Suprapubic skin (tissue), 4 donors: Measurements from ENCODE around the gene COQ10A. TPM values are rescaled to one million over a fixed set of nuclear protein-coding genes. Genes with fewer than 3 reads are reported as not detected.

Source experiments
- DNase-seq, 2 donors: peaks; one replicate each; pipeline ENCODE4 v3.0.0-alpha.2; 2019; ENCODE audit warnings: low spot score in 2 of 2
- H3K27ac ChIP-seq: fragments of 200-600 bp; sonication (generic); one replicate; pipeline ENCODE4 v1.5.1; 2019
- H3K27me3 ChIP-seq: fragments of 200-600 bp; sonication (generic); one replicate; pipeline ENCODE4 v1.5.1; 2019
- H3K36me3 ChIP-seq: fragments of 200-600 bp; sonication (generic); one replicate; pipeline ENCODE4 v1.5.1; 2019
- H3K4me1 ChIP-seq: fragments of 200-600 bp; sonication (generic); one replicate; pipeline ENCODE4 v1.5.1; 2019
- H3K4me3 ChIP-seq: fragments of 200-600 bp; sonication (generic); one replicate; pipeline ENCODE4 v1.5.1; 2019; ENCODE audit warnings: mild to moderate bottlenecking
- H3K9me3 ChIP-seq: fragments of 200-600 bp; sonication (generic); one replicate; pipeline ENCODE4 v1.5.1; 2019
- EP300 ChIP-seq: sonication (generic); formaldehyde crosslinking; IDR thresholded peaks from one replicate; pipeline ENCODE4 v1.6.1; 2017; ENCODE audit warnings: antibody characterized with exemption
- POLR2A ChIP-seq, 2 donors: fragments of 450-650 bp; IDR thresholded peaks; one replicate each; pipeline ENCODE4 v1.6.1; 2017; ENCODE audit warnings: antibody characterized with exemption in 2 of 2, mild to moderate bottlenecking in 2 of 2, moderate library complexity in 2 of 2
- POLR2AphosphoS5 ChIP-seq, 3 donors: sonication (generic); formaldehyde crosslinking; IDR thresholded peaks; one replicate each; pipeline ENCODE4 v1.6.1; 2017; ENCODE audit warnings: antibody characterized with exemption in 3 of 3
- WGBS: methylation state at CpG from one replicate; pipeline ENCODE4 v1.1.5; 2018; 5-methylcytosine and 5-hydroxymethylcytosine counted together
- total RNA-seq, 4 donors: library from RNA; depleted of rRNA; stranded (reverse); fragments of >200 nt; gene quantifications; one replicate each; pipeline ENCODE4 v1.1.0, GENCODE V29; 2016
- TF ChIP-seq, protein P1 (sequence below), 2 donors: fragments of 200-600 bp in 1 of 2; fragments of 450-650 bp in 1 of 2; sonication (generic) in 1 of 2; IDR thresholded peaks; one replicate each; pipeline ENCODE4 v1.5.1; 2016 to 2019; ENCODE audit warnings: antibody characterized with exemption in 2 of 2, mild to moderate bottlenecking in 1 of 2, moderate library complexity in 1 of 2

Gene COQ10A
- total RNA-seq, 4 donors from 2014 or later = 3.4 to 17.0 (median 7.6) TPM

DNA sequence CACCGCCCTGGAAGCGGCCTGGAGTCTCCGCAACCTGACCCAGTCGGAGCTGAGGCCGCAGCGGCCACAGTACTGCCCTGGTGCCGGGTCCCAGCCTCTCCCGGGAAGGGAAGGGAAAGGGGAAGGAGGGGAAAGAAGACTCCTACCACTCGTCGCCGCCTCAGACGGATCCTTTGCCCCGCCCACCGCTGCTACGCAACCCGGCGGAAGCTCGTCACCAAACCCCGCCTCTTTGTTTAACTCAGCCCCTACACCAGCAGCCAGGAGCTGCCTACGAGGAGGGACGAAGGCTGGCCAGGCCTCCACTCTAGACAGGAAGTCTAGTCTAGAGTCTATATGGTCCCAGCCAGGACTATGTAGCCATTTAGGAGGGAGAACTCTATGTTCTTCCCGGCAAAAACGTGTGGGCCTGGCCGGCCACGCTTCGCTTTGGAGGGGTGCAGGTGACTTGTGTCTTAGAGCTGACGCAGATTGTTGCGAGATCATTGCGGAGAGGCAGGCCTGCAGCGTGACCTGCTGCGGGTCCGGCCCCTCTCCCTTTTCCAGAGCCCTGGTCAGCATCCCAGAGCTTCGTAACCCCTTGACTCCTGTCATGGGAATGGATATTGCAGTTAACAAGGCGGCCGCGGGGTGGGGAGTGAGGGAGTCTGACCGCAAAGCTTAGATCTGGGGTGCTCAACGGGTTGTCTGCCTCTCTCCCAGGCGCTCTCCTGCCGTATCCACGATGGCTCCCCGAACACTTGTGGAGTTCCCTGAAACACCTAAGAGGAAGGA is 44.8 kb upstream of the COQ10A start, which contains the start of gene RNF41:
Gene RNF41, minus strand, starts transcription at position 166 of the 774 bp plus-strand sequence. CDS start 7,875 bp downstream, outside the sequence.
- Histone ChIP-seq H3K36me3 (no peaks in the 10 kb centered on the region), H3K27ac (peak within 1 kb of the TSS; percentile 97), H3K27me3 (no peaks in the 10 kb centered on the region), H3K4me3 (peak within 1 kb of the TSS; percentile 85), H3K4me1 (peaks cover 42% of the 10 kb centered on the region), H3K9me3 (no peaks in the 10 kb centered on the region)
- TF ChIP-seq, protein P1, sequence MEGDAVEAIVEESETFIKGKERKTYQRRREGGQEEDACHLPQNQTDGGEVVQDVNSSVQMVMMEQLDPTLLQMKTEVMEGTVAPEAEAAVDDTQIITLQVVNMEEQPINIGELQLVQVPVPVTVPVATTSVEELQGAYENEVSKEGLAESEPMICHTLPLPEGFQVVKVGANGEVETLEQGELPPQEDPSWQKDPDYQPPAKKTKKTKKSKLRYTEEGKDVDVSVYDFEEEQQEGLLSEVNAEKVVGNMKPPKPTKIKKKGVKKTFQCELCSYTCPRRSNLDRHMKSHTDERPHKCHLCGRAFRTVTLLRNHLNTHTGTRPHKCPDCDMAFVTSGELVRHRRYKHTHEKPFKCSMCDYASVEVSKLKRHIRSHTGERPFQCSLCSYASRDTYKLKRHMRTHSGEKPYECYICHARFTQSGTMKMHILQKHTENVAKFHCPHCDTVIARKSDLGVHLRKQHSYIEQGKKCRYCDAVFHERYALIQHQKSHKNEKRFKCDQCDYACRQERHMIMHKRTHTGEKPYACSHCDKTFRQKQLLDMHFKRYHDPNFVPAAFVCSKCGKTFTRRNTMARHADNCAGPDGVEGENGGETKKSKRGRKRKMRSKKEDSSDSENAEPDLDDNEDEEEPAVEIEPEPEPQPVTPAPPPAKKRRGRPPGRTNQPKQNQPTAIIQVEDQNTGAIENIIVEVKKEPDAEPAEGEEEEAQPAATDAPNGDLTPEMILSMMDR (IDR thresholded peaks at IDR 0.05) = peak in 1 of 2 donors; percentile 17
- TF ChIP-seq EP300 (peak; percentile 59), POLR2A (IDR thresholded peaks at IDR 0.05) (peak; percentile 83 to 91), POLR2AphosphoS5 (IDR thresholded peaks at IDR 0.05) (peak; percentile 6 to 93 (median 88))
- WGBS = 1% methylated on average over 39 of the region's 42 CpGs
- DNase-seq = peak; percentile 97 to 98

DNA sequence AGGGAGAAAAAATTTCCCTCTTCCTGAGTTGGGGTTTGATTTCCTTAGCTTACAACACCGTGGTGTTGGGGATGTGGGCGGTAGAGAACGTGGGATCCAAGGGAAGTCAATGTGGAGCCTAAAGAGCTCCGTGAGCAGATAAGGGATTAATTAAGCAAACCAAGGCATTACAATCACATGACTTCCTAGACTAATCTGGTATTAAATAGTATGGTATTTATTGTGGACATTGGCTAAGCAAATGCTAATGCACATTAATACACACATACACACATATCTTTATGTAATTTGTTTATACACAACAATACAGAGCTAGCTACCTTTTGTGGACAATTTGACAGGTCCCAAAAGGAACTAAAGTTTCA is 44.2 kb upstream of the COQ10A start:
- H3K4me1 ChIP-seq = peaks cover 42% of the 10 kb centered on the region
- H3K4me3 ChIP-seq = peak overlapping the region; percentile 85
- 9% methylated on average over 4 of the region's 4 CpGs for WGBS
- H3K9me3 ChIP-seq = no peaks in the 10 kb centered on the region
- H3K36me3 ChIP-seq = peaks cover 4% of the 10 kb centered on the region
- no peak for DNase-seq
- TF ChIP-seq EP300 (no peak), POLR2AphosphoS5 (IDR thresholded peaks at IDR 0.05) (no peak), POLR2A (IDR thresholded peaks at IDR 0.05) (no peak)
- TF ChIP-seq, protein P1 (IDR thresholded peaks at IDR 0.05) = no peak
- H3K27ac ChIP-seq = peak overlapping the region; percentile 97
- H3K27me3 ChIP-seq = no peaks in the 10 kb centered on the region

DNA sequence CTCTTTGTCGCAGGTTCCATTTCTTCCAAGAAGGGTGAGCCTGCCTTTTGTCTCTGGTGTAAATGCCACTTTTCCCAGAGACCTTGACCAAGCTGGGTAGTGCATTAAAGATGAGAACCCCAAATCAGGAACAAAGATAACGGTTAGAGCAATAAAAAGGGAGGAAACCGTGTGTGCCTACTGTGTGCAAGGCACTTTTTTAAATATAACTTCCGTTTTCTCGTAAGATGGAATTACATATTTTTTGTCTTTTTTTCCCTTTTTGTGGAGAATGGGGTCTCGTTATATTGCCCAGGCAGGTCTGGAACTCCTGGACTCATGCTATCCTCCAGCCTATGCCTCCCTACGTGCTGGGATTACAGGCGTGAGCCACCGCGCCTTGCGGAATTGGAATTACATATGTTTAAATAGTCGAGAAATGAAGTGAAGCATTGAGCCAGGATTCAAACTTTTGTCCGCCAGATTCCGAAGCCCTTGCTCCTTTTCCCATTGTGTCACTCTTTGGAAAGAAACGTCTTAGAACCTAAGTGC is 43.1 kb upstream of the COQ10A start:
- 23% methylated on average over 15 of the region's 15 CpGs for WGBS
- H3K4me3 ChIP-seq = peak overlapping the region; percentile 75
- no peak for DNase-seq
- H3K4me1 ChIP-seq = peaks cover 42% of the 10 kb centered on the region
- H3K36me3 ChIP-seq = peaks cover 13% of the 10 kb centered on the region
- H3K9me3 ChIP-seq = no peaks in the 10 kb centered on the region
- H3K27ac ChIP-seq = peak overlapping the region; percentile 83
- no peaks in the 10 kb centered on the region for H3K27me3 ChIP-seq
- TF ChIP-seq, protein P1 (IDR thresholded peaks at IDR 0.05) = no peak
- no peak for TF ChIP-seq POLR2A (IDR thresholded peaks at IDR 0.05)
- TF ChIP-seq EP300 = no peak
- TF ChIP-seq POLR2AphosphoS5 (IDR thresholded peaks at IDR 0.05) = no peak

DNA sequence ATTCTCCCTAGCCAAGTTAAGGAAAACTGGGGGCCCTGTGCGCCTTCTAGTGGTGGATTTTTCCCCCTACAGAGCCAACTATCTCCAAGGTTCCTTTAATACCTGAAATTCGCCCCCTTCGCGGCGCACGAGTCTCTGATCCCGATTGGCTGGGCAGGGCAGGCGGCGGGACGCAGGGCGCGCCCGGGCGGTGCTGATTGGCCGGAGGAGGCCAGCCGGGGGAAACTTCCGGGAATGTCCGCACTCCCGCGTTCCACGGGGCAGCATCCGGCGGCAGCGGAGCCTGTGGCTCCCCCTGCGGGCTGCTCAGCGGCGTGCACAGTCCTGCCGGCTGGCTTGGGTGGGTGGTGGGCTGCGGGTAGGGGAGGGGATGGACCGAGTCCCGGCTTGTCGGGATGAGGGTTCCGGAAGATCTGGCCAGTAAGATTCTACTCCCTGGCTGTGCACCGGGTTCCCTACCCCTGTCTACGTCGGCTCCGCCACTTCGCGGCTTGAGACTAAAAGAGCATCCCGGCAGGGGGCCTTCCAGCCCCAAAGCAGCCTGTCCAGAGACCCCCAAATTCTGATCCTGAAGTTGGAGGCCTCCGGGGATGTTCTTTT is 42.5 kb upstream of the COQ10A start, which contains the start of gene NABP2:
Gene NABP2, plus strand, starts transcription at position 241 of the 600 bp plus-strand sequence. CDS start 515 bp downstream, outside the sequence.
- TF ChIP-seq POLR2A (IDR thresholded peaks at IDR 0.05) = no peak
- peak in 2 of 3 donors; percentile 25 to 73 for TF ChIP-seq POLR2AphosphoS5 (IDR thresholded peaks at IDR 0.05)
- TF ChIP-seq, protein P1 (IDR thresholded peaks at IDR 0.05) = peak; percentile 72 to 93
- no peak for TF ChIP-seq EP300
- Histone ChIP-seq H3K27me3 (no peaks in the 10 kb centered on the region), H3K36me3 (peaks cover 17% of the 10 kb centered on the region), H3K4me3 (peak within 1 kb of the TSS; percentile 75), H3K9me3 (no peaks in the 10 kb centered on the region), H3K27ac (peak within 1 kb of the TSS; percentile 97), H3K4me1 (peaks cover 42% of the 10 kb centered on the region)
- 1% methylated on average over 36 of the region's 41 CpGs for WGBS
- peak; percentile 99 for DNase-seq

DNA sequence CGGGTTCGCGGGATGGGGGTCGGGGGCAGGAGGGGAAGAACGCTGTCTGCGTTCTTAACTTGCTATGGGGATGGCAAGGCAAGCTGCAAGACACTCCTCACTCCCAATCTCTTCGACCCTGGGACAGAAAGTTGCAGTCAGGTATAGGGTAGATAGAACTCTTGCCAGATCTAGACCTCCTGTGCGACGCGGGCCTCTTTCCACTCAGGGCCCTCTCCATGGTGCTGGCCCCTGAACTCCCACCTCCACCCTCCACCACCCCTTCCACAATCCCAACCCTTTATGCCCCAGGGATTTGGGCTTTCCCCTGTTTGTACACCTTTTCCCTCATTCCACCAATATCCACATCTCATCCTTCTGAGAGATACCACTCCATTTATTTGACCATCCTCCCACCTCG is 41.8 kb upstream of the COQ10A start:
- peaks cover 37% of the 10 kb centered on the region for H3K4me1 ChIP-seq
- 64% methylated on average over 11 of the region's 11 CpGs for WGBS
- DNase-seq = no peak
- peaks cover 21% of the 10 kb centered on the region for H3K36me3 ChIP-seq
- H3K27me3 ChIP-seq = no peaks in the 10 kb centered on the region
- H3K9me3 ChIP-seq = no peaks in the 10 kb centered on the region
- TF ChIP-seq POLR2AphosphoS5 (IDR thresholded peaks at IDR 0.05) = no peak
- TF ChIP-seq EP300 = no peak
- no peak for TF ChIP-seq POLR2A (IDR thresholded peaks at IDR 0.05)
- TF ChIP-seq, protein P1 (IDR thresholded peaks at IDR 0.05) = no peak
- no peak overlapping the region for H3K27ac ChIP-seq
- peak overlapping the region; percentile 75 for H3K4me3 ChIP-seq
